ENCODE results near the gene KRTAP10-1.

DNA sequence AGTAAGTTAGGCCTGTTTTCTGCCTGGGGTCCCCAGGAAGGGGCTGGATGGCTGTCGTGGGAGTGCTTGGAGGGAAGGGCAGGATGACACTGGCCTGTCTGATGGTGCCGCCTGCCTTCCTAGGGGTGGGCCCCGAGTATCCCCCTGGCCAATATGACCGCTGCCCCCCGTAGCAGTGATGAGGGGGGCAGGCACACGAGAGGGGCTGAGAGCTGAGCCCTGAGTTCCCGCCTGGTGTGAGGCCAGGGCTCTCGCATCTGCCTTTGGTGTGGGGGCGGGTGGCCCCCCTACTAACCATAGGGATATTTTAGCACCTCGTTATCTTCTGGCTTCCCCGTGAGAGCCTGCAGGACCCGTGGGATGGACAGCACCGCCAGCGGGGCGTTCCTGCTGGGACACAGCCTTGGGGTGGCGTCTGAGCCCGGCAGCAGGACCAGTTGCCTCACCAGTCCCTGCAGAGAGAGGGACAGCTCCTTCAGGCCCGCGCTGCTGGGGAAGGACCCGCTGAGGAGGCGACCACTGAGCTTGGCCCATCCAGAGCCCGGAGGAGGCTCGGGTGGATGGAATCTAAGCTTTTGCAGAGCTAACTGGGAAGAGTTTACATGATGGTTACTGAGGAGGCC lies 10.4 kb downstream of the KRTAP10-1 start:
- TF ChIP-seq EZH2 (IDR thresholded peaks at IDR 0.05) (no peak), POLR2AphosphoS5 (IDR thresholded peaks at IDR 0.05; ENCODE audit: borderline replicate concordance, low read depth, low read length) (no peak)
